Kidney (tissue), 14 donors: ENCODE measurements around the gene PBOV1. TPM values are rescaled to one million over a fixed set of nuclear protein-coding genes. Genes with fewer than 3 reads are reported as not detected.

Experiments
- DNase-seq, 5 donors: peaks; one replicate each; pipeline ENCODE4 v3.0.0-alpha.2; 2013 to 2020
- FAIRE-seq: peaks from 2 replicates; lab custom pipeline; 2012; peaks lifted over from hg19 to GRCh38; lab: Jason Lieb, UNC
- H3K27ac ChIP-seq, 2 donors: one replicate each; pipeline ENCODE4 v1.7.0; 2013; ENCODE audit warnings: low read depth in 2 of 2, low read length in 2 of 2, inconsistent platforms in 1 of 2
- H3K27me3 ChIP-seq: one replicate; pipeline ENCODE4 v1.7.1; 2013; ENCODE audit warnings: low read length, inconsistent platforms; ENCODE audit not compliant: control insufficient read depth, insufficient read depth
- H3K36me3 ChIP-seq, 3 donors: one replicate each; pipeline versions ENCODE4 v1.7.0 to v1.7.1; 2013; ENCODE audit warnings: low read length in 3 of 3, control low read depth in 1 of 3, inconsistent platforms in 1 of 3; ENCODE audit not compliant: insufficient read depth in 3 of 3, control insufficient read depth in 2 of 3
- H3K4me1 ChIP-seq, 3 donors: one replicate each; pipeline versions ENCODE4 v1.7.0 to v1.7.1; 2013; ENCODE audit warnings: low read length in 3 of 3, inconsistent platforms in 1 of 3, low read depth in 1 of 3; ENCODE audit not compliant: control insufficient read depth in 2 of 3, insufficient read depth in 2 of 3
- H3K4me3 ChIP-seq, 3 donors: one replicate each; pipeline versions ENCODE4 v1.7.0 to v1.8.1; 2013; ENCODE audit warnings: low read length in 3 of 3, control low read depth in 1 of 3, inconsistent platforms in 1 of 3
- H3K9ac ChIP-seq, 3 donors: one replicate each; pipeline versions ENCODE4 v1.7.0 to v1.7.1; 2013; ENCODE audit warnings: low read length in 3 of 3, control low read depth in 1 of 3, inconsistent platforms in 1 of 3
- H3K9me3 ChIP-seq, 3 donors: one replicate each; pipeline versions ENCODE4 v1.7.0 to v1.7.1; 2013; ENCODE audit warnings: low read length in 3 of 3, control low read depth in 1 of 3, inconsistent platforms in 1 of 3; ENCODE audit not compliant: control insufficient read depth in 2 of 3, insufficient read depth in 1 of 3
- intact Hi-C: fragments of 100-400 bp; cut with DNase I; formaldehyde crosslinking; loops from one replicate; pipeline ENCODE4 v1.11.1; 2022
- polyA plus RNA-seq: library from polyadenylated mRNA; stranded (reverse); fragments of 350-450 nt; fragmentation: Illumina TruSeq; extraction: RNeasy Lipid Tissue Mini Kit (QIAGEN cat#74804); gene quantifications from one replicate; pipeline ENCODE4 v1.2.3, GENCODE V29; 2014; ENCODE audit warnings: low read depth, low replicate concordance; ENCODE audit not compliant: insufficient read depth
- total RNA-seq: library from RNA; stranded (reverse); fragmentation: NEBNext Ultra II Directional; extraction: Animal tissue kit (Norgen Biotek cat#: 25700); gene quantifications from one replicate; pipeline ENCODE4 v1.2.1, GENCODE V29; 2021
- TF ChIP-seq, protein P1 (sequence below): IDR thresholded peaks from 3 replicates; pipeline ENCODE4 v1.5.1; 2012; ENCODE audit warnings: mild to moderate bottlenecking, moderate library complexity, borderline replicate concordance; ENCODE audit not compliant: insufficient read depth; ENCODE audit errors: extremely low read depth
- donor health status: control.
- donor health status: control.
- donor health status: control.
- donor health status: control.
- donor health status: control.
- donor health status: DM: yes; HTN: yes; CAD: no.
- donor health status: Normal renal cell carcinoma (clear cell type).

PBOV1 gene
- total and polyA plus RNA-seq, 2 donors from 2014 or later = not detected

DNA sequence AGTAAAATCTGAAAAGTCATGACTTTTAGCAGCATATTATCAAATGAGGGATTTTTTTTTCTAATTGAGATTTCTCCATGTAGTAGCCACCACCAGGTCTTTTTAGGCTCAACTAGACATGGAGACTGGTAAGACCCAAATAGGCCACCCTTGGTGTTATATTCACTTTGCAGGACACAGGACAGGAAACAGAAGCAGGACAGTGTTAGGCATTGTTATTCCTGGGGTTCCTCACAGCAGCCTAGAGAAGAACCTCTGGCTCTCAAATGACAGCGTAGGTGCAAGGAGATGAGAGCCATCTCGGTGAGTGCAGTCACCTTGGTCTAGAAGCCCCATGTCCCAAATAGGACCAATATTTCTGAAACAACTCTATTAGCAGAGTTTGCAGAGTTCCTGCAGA, 19.2 kb upstream of the PBOV1 start:
- Histone ChIP-seq H3K9ac (no peak overlapping the region), H3K9me3 (no peaks in the 10 kb centered on the region), H3K27me3 (no peaks in the 10 kb centered on the region), H3K4me3 (no peak overlapping the region), H3K36me3 (no peaks in the 10 kb centered on the region), H3K4me1 (no peaks in the 10 kb centered on the region), H3K27ac (no peak overlapping the region)
- intact Hi-C loops = no loop called here
- no peak for DNase-seq
- no peak for FAIRE-seq
- TF ChIP-seq, protein P1, sequence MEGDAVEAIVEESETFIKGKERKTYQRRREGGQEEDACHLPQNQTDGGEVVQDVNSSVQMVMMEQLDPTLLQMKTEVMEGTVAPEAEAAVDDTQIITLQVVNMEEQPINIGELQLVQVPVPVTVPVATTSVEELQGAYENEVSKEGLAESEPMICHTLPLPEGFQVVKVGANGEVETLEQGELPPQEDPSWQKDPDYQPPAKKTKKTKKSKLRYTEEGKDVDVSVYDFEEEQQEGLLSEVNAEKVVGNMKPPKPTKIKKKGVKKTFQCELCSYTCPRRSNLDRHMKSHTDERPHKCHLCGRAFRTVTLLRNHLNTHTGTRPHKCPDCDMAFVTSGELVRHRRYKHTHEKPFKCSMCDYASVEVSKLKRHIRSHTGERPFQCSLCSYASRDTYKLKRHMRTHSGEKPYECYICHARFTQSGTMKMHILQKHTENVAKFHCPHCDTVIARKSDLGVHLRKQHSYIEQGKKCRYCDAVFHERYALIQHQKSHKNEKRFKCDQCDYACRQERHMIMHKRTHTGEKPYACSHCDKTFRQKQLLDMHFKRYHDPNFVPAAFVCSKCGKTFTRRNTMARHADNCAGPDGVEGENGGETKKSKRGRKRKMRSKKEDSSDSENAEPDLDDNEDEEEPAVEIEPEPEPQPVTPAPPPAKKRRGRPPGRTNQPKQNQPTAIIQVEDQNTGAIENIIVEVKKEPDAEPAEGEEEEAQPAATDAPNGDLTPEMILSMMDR = no peak

DNA sequence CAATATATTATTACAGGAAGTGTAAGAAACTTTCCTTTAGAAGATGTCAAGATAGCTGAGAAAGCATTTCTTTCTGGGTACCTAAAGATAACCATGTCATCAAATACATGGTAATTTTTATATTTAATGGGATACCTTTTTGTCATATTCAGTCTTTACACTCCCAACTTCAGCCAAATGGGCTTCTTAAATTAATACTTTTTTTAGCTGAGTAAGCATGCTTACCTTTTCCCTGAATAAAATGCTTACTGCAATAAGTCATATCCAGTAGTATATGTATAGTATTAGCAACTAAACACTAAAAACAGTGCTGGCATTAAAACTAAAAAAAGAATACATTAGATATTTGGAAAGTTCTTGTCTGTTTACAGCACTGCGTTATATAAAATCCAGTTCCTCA, 17.4 kb upstream of the PBOV1 start:
- Histone ChIP-seq H3K27ac (no peak overlapping the region), H3K4me3 (no peak overlapping the region), H3K4me1 (no peaks in the 10 kb centered on the region), H3K9me3 (no peaks in the 10 kb centered on the region), H3K36me3 (no peaks in the 10 kb centered on the region), H3K9ac (no peak overlapping the region), H3K27me3 (no peaks in the 10 kb centered on the region)
- TF ChIP-seq, protein P1 = no peak
- no peak for DNase-seq
- no peak for FAIRE-seq
- intact Hi-C loops = no loop called here

DNA sequence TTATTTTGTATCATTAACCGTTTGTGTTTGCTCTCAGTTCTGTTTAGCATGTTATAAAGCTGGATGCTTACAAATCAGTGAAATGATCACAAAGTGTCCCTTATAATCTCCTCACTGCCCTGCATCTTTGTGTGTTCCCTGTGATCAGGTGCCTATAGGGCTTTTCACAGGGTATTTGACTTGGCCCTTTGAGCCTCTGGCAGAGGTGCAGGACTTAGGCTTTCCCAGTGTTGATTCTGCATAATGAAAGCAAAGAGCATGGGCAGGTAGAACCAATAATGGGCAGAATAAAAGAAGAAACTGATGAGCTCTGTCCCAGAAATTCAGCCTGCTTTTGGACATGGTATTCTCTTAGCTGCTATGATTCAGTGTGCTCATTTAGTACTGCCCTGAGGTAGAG, 16.9 kb upstream of the PBOV1 start:
- Histone ChIP-seq H3K27me3 (no peaks in the 10 kb centered on the region), H3K9me3 (no peaks in the 10 kb centered on the region), H3K4me1 (no peaks in the 10 kb centered on the region), H3K9ac (no peak overlapping the region), H3K36me3 (no peaks in the 10 kb centered on the region), H3K27ac (no peak overlapping the region), H3K4me3 (no peak overlapping the region)
- intact Hi-C loops = no loop called here
- TF ChIP-seq, protein P1 = no peak
- FAIRE-seq = no peak
- no peak for DNase-seq

DNA sequence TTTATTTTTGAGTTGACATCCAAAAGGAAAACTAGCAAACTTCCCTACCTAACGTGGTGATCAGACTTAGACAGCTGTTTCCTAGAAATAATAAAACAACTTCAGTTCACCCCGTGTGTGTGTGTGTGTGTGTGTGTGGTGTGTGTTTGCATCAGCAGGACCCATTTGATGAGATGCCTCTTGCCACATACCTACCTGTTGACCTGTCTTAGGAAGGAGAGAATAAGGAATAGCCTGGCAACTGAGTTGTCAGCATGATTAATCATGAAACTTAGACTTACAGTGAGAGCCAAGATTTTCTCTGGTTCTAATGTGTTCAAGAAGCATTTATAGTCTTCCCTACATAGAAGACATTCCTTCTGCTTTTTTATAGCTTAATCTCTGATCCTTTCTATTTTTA, 16.1 kb upstream of the PBOV1 start:
- intact Hi-C loops = no loop called here
- Histone ChIP-seq H3K4me1 (no peaks in the 10 kb centered on the region), H3K27ac (no peak overlapping the region), H3K4me3 (no peak overlapping the region), H3K27me3 (no peaks in the 10 kb centered on the region), H3K9me3 (no peaks in the 10 kb centered on the region), H3K9ac (no peak overlapping the region), H3K36me3 (no peaks in the 10 kb centered on the region)
- no peak for FAIRE-seq
- TF ChIP-seq, protein P1 = no peak
- DNase-seq = no peak
